Adrenal gland (tissue), 12 donors: ENCODE measurements around the gene PRDM15. TPM values are rescaled to one million over a fixed set of nuclear protein-coding genes. Genes with fewer than 3 reads are reported as not detected.
A peak's percentile ranks its signal among the peaks of the same experiment; 100 is the strongest.

ENCODE experiments used
- DNase-seq, 7 donors: peaks; one replicate each; pipeline ENCODE4 v3.0.0-alpha.2; 2019 to 2020
- H3K27ac ChIP-seq, 5 donors: fragments of 200-600 bp; sonication (generic) in 4 of 5; 1 replicate in 3 of 5; 2 replicates in 2 of 5; pipeline versions ENCODE4 v1.5.1 to v1.8.0; 2016 to 2020; ENCODE audit warnings: mild to moderate bottlenecking in 1 of 5
- H3K27me3 ChIP-seq: fragments of 200-600 bp; 2 replicates; pipeline ENCODE4 v1.8.0; 2021
- H3K36me3 ChIP-seq, 2 donors: fragments of 200-600 bp; replicated peaks in 1 of 2; 1 replicate in 1 of 2; 2 replicates in 1 of 2; pipeline versions ENCODE4 v1.5.1 to v1.8.0; 2018 to 2022
- H3K4me1 ChIP-seq, 2 donors: fragments of 200-600 bp; replicated peaks in 1 of 2; 1 replicate in 1 of 2; 2 replicates in 1 of 2; pipeline versions ENCODE4 v1.5.1 to v1.8.0; 2018 to 2021
- H3K4me3 ChIP-seq, 4 donors: fragments of 200-600 bp; sonication (generic) in 3 of 4; one replicate each; pipeline ENCODE4 v1.5.1; 2016 to 2018
- H3K9me3 ChIP-seq, 3 donors: fragments of 200-600 bp; sonication (generic) in 1 of 3; replicated peaks in 1 of 3; 1 replicate in 2 of 3; 2 replicates in 1 of 3; pipeline versions ENCODE4 v1.5.1 to v1.8.0; 2016 to 2021
- POLR2A ChIP-seq, 2 donors: fragments of 450-650 bp; IDR thresholded peaks; one replicate each; pipeline ENCODE4 v1.6.1; 2017; ENCODE audit warnings: antibody characterized with exemption in 2 of 2, mild to moderate bottlenecking in 2 of 2, moderate library complexity in 1 of 2
- WGBS, 4 donors: extraction: QIAGEN DNeasy Blood & Tissue Kit in 2 of 4; methylation state at CpG; one replicate each; pipeline versions ENCODE4 v1.1.5 to v1.1.7; 2013 to 2017; 5-methylcytosine and 5-hydroxymethylcytosine counted together
- intact Hi-C, 2 donors: fragments of 100-400 bp; cut with DNase I; formaldehyde crosslinking; loops; one replicate each; pipeline versions ENCODE4 v1.14.1 to v1.15.0; 2022 to 2023
- polyA plus RNA-seq, 3 donors: library from polyadenylated mRNA; stranded (reverse); fragments of 200-250 nt in 2 of 3; fragments of 350-450 nt in 1 of 3; fragmentation: Illumina TruSeq in 1 of 3; extraction: RNeasy Lipid Tissue Mini Kit (QIAGEN cat#74804) in 1 of 3; gene quantifications; one replicate each; pipeline ENCODE4 v1.2.3, GENCODE V29; 2013 to 2014
- total RNA-seq, 9 donors: library from RNA; depleted of rRNA in 4 of 9; stranded (reverse); fragments of >200 nt in 4 of 9; fragments of 120-200 nt in 1 of 9; fragmentation: NEBNext Ultra II Directional in 1 of 9; extraction: Animal tissue kit (Norgen Biotek cat#: 25700) in 1 of 9; gene quantifications; one replicate each; pipeline versions ENCODE4 v1.1.0 to v1.2.4, GENCODE V29; 2013 to 2023
- TF ChIP-seq, protein P1 (sequence below), 6 experiments: fragments of 450-650 bp in 4 of 6; fragments of 200-600 bp in 2 of 6; sonication (generic) in 1 of 6; IDR thresholded peaks; 1 replicate in 5 of 6; 2 replicates in 1 of 6; pipeline versions ENCODE4 v1.5.1 to v1.8.0; 2016 to 2021; ENCODE audit warnings: antibody characterized with exemption in 6 of 6, mild to moderate bottlenecking in 2 of 6, moderate library complexity in 1 of 6
- donor health status: healthy with polysubstance abuse.
- donor health status: Bipolar disorder and iron deficiency.
- donor health status: DM: yes; HTN: yes; CAD: no.
- donor health status: DM: no; HTN: no; CAD: no.
- donor health status: DM: no; HTN: no; CAD: no.
- donor health status: DM: yes; HTN: yes; CAD: no.

PRDM15 gene
- total and polyA plus RNA-seq, 12 donors: 2.9 to 6.7 (median 4.0) TPM

DNA sequence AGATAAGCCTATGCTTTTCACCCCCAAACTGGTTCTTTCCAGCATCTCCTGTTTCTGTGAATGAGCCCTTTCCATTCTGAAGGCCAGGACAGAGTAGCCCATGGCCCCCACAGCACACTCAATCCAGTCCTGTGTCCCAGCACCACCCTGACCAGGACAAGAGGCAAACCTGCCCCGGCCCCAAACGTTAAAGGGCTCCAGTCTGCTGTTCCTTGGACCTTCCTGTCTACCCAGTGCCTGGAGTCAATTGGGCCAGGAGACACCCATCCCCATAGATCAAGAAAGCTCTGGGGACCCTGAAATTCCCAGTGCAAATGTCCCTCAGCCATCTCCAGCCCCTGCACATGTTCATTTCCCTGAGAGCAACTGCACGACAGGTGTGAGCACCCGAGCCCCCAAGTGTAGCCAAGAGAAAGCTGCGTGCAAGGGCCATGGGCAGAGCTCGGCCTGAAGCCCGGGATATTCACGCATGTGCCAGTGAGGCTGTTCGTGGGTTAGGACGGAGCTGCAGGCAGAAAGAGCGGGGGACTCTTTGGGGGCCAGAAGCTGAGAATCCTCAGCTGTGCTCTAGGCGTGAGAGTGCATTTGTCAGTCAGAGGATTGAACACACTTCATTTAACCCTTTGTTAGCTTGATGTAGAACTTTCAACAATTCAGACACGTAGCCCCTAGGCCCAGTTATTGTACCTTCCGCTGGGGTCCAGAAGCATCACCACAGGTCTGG is 108.1 kb downstream of the PRDM15 start:
- Histone ChIP-seq H3K9me3 (no peaks in the 10 kb centered on the region), H3K4me1 (peaks cover 0 to 21% of the 10 kb centered on the region in 2 donors), H3K27ac (no peak overlapping the region), H3K27me3 (peaks cover 57% of the 10 kb centered on the region), H3K4me3 (no peak overlapping the region), H3K36me3 (no peaks in the 10 kb centered on the region)
- intact Hi-C loops: no loop called here
- no peak for DNase-seq
- WGBS, 4 donors: 56 to 71% (median 63%) methylated on average over 7 to 14 of the region's 14 CpGs
- TF ChIP-seq POLR2A (IDR thresholded peaks at IDR 0.05): no peak
- TF ChIP-seq, protein P1, sequence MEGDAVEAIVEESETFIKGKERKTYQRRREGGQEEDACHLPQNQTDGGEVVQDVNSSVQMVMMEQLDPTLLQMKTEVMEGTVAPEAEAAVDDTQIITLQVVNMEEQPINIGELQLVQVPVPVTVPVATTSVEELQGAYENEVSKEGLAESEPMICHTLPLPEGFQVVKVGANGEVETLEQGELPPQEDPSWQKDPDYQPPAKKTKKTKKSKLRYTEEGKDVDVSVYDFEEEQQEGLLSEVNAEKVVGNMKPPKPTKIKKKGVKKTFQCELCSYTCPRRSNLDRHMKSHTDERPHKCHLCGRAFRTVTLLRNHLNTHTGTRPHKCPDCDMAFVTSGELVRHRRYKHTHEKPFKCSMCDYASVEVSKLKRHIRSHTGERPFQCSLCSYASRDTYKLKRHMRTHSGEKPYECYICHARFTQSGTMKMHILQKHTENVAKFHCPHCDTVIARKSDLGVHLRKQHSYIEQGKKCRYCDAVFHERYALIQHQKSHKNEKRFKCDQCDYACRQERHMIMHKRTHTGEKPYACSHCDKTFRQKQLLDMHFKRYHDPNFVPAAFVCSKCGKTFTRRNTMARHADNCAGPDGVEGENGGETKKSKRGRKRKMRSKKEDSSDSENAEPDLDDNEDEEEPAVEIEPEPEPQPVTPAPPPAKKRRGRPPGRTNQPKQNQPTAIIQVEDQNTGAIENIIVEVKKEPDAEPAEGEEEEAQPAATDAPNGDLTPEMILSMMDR (IDR thresholded peaks at IDR 0.05): no peak

DNA sequence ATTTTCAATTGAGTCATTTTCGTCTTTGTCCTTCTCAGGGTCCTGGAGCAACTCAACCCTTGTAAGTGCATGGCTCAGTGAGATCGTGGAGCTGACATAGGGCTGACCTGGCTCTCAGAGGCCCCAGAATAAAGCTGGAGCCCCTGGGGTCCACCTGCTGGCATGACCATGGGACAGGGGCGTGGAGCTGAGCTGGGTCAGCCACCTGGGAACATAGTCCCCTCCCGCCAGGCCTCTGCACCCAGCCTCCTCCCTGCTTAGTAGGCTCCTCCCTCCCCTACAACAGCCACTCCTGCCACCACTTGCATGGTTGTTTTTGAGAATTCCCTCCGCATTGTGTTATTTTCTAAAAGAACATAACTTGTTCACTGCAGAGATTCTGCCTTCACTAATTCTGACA is 109.2 kb downstream of the PRDM15 start:
- no peak for DNase-seq
- Histone ChIP-seq H3K9me3 (no peaks in the 10 kb centered on the region), H3K36me3 (no peaks in the 10 kb centered on the region), H3K4me3 (no peak overlapping the region), H3K27me3 (peaks cover 61% of the 10 kb centered on the region), H3K27ac (no peak overlapping the region), H3K4me1 (peaks cover 0 to 21% of the 10 kb centered on the region in 2 donors)
- intact Hi-C loops: no loop called here
- WGBS, 4 donors: 80 to 87% (median 82%) methylated on average over 5 of the region's 5 CpGs
- TF ChIP-seq, protein P1 (IDR thresholded peaks at IDR 0.05): no peak
- no peak for TF ChIP-seq POLR2A (IDR thresholded peaks at IDR 0.05)

DNA sequence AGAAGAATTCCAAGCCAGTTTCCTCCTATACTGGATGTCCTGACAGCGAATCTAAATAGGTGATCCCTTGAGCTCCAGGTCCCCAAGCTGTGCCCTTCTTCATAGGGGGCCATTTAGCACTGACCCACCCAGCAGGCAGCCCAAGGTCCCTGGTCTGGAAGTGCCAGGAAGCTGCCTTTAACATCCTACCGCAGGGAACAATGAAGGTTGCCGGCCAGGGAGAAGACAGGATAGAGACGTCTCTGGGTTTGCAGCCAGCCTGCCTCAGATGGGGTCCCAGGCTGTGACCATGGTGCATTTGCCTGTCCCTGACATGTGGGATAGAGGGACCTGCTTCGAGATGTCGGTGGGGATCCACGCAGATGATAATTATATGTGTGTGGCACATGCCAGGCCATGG is 109.6 kb downstream of the PRDM15 start:
- Histone ChIP-seq H3K36me3 (no peaks in the 10 kb centered on the region), H3K4me3 (no peak overlapping the region), H3K27ac (no peak overlapping the region), H3K4me1 (peaks cover 0 to 21% of the 10 kb centered on the region in 2 donors), H3K9me3 (no peaks in the 10 kb centered on the region), H3K27me3 (peaks cover 60% of the 10 kb centered on the region)
- TF ChIP-seq, protein P1 (IDR thresholded peaks at IDR 0.05): no peak
- TF ChIP-seq POLR2A (IDR thresholded peaks at IDR 0.05): no peak
- intact Hi-C loops: no loop called here
- WGBS, 4 donors: 64 to 78% (median 67%) methylated on average over 5 to 7 of the region's 7 CpGs
- no peak for DNase-seq

DNA sequence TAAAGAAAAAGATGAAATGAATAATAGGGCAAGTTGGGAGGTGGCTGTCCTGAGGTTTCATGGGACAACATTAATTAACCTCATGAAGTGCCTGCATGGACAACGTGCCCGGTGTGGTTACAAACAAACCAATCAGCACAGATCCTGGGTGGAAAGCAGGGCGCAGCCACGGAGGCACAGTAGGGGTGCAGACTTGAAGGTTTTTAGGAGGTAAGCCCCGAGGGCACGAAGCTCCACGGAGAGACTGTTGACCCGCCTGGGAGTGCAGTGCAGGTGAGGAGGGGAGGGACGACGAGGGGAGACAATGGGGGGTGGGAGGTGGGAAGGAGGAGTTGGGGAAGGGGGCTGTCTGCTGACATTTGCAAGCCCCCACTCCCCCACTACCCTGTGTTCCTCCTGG is 110.0 kb downstream of the PRDM15 start:
- H3K4me3 ChIP-seq: peak overlapping the region in 1 of 4 donors; percentile 16
- peaks cover 0 to 21% of the 10 kb centered on the region in 2 donors for H3K4me1 ChIP-seq
- WGBS, 4 donors: 9 to 31% (median 17%) methylated on average over 7 to 10 of the region's 10 CpGs
- TF ChIP-seq, protein P1 (IDR thresholded peaks at IDR 0.05): no peak
- TF ChIP-seq POLR2A (IDR thresholded peaks at IDR 0.05): no peak
- no peak for DNase-seq
- intact Hi-C loops: no loop called here
- peaks cover 60% of the 10 kb centered on the region for H3K27me3 ChIP-seq
- no peaks in the 10 kb centered on the region for H3K36me3 ChIP-seq
- no peak overlapping the region for H3K27ac ChIP-seq
- H3K9me3 ChIP-seq: no peaks in the 10 kb centered on the region
